Ishikawa (cell line): ENCODE results near the gene ZDHHC19.

Experiments
- CEBPB ChIP-seq: IDR thresholded peaks from 2 replicates; pipeline ENCODE4 v1.6.1; 2012
- CREB1 ChIP-seq: IDR thresholded peaks from 2 replicates; pipeline ENCODE4 v1.6.1; 2012; ENCODE audit warnings: low read depth
- EGR1 ChIP-seq: IDR thresholded peaks from 2 replicates; pipeline ENCODE4 v1.6.1; 2012
- EP300 ChIP-seq: IDR thresholded peaks from 2 replicates; pipeline ENCODE4 v1.6.1; 2012; ENCODE audit warnings: borderline replicate concordance
- FOXM1 ChIP-seq: IDR thresholded peaks from 2 replicates; pipeline ENCODE4 v1.6.1; 2012; ENCODE audit warnings: low read depth, borderline replicate concordance
- MAX ChIP-seq: IDR thresholded peaks from 2 replicates; pipeline ENCODE4 v1.6.1; 2012
- NFIC ChIP-seq: IDR thresholded peaks from 2 replicates; pipeline ENCODE4 v1.6.1; 2012
- RAD21 ChIP-seq: IDR thresholded peaks from 2 replicates; pipeline ENCODE4 v1.6.1; 2012; ENCODE audit warnings: low read depth
- REST ChIP-seq: IDR thresholded peaks from 2 replicates; pipeline ENCODE4 v1.6.1; 2012; ENCODE audit warnings: low read depth, mild to moderate bottlenecking
- TAF1 ChIP-seq: IDR thresholded peaks from 2 replicates; pipeline ENCODE4 v1.6.1; 2012; ENCODE audit warnings: low read depth, mild to moderate bottlenecking
- TCF12 ChIP-seq: IDR thresholded peaks from 2 replicates; pipeline ENCODE4 v1.6.1; 2012; ENCODE audit warnings: low read depth
- TEAD4 ChIP-seq: IDR thresholded peaks from 2 replicates; pipeline ENCODE4 v1.6.1; 2012
- YY1 ChIP-seq: IDR thresholded peaks from 2 replicates; pipeline ENCODE4 v1.6.1; 2012; ENCODE audit warnings: low read depth
- ZBTB7A ChIP-seq: IDR thresholded peaks from 2 replicates; pipeline ENCODE4 v1.6.1; 2012; ENCODE audit warnings: low read depth
- TF ChIP-seq, protein P1 (sequence below): IDR thresholded peaks from 2 replicates; pipeline ENCODE4 v1.6.1; 2012

Gene ZDHHC19

DNA sequence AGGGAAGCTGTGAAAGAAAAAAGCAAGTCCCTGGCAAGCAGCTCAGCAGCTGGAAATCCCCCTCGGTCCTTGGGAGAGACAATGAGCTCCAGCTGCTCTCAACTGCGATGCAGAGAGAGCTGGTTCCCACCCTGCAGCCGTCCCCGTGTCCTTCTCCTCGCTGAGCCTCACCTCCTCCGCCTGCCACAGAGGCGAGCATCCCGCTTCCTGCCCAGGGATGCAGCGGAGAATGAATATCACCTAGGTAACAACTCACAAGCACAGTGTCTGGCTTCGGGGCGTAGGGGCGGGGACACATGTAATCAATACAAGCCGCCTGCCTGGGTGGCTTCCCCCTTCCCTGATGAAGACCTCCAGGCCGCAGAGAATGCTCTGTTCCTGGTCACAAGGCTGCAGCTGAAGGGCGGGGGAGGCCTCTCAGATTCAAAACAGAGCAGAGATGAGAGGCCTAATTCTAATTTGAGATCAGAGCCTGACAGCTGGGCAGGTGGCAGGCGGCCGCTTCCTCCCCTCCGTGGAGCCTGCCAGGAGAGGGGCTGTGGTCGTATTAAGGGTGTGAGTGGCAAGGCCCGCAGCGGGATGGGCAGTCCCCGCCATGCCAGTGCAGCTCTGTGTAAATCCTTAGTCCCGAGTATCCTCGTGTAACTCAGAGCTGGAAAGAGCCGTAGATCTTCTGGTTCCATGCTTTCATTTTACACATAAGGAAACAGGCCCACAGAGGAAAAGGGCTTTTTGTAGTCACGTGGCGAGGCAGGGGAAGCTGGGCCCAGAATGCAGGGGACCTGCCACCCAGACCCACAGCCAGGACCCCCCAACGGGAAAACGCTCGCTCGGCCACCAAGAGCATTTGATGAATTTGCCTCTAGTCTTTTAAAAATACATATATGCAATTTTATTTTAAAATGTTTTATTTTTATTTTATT is 24.3 kb downstream of the ZDHHC19 start:
- TF ChIP-seq NFIC (no peak), CREB1 (no peak), CEBPB (no peak), EGR1 (no peak), REST (no peak), ZBTB7A (no peak), EP300 (no peak), TCF12 (no peak), FOXM1 (no peak), YY1 (no peak), TAF1 (no peak), TEAD4 (no peak), MAX (no peak)
- TF ChIP-seq, protein P1, sequence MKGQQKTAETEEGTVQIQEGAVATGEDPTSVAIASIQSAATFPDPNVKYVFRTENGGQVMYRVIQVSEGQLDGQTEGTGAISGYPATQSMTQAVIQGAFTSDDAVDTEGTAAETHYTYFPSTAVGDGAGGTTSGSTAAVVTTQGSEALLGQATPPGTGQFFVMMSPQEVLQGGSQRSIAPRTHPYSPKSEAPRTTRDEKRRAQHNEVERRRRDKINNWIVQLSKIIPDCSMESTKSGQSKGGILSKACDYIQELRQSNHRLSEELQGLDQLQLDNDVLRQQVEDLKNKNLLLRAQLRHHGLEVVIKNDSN: no peak

DNA sequence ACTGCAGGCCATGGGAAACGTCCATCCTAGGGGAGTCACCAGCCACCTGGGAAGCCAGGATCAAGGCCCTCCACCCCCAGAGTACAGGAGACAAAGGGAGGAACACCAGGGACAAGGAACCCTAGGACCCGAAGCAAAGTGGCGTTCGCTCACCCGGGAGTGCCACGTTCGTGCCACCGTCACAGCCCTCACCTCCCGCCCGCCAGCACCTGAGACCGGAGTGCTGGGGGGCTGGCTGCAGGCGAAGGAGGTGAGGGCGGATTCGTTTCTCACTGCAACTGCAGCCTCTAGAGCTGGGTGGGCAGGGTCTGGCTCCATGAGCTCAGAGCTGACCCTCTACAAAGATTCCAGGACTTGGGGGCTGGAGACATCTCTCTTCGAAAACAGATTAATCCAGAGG is 26.3 kb downstream of the ZDHHC19 start:
- TF ChIP-seq ZBTB7A (no peak), TCF12 (no peak), NFIC (no peak), TAF1 (no peak), REST (no peak), CREB1 (no peak), RAD21 (no peak), FOXM1 (no peak), YY1 (no peak), EP300 (no peak), TEAD4 (no peak), EGR1 (no peak), MAX (no peak)
- TF ChIP-seq, protein P1: no peak

DNA sequence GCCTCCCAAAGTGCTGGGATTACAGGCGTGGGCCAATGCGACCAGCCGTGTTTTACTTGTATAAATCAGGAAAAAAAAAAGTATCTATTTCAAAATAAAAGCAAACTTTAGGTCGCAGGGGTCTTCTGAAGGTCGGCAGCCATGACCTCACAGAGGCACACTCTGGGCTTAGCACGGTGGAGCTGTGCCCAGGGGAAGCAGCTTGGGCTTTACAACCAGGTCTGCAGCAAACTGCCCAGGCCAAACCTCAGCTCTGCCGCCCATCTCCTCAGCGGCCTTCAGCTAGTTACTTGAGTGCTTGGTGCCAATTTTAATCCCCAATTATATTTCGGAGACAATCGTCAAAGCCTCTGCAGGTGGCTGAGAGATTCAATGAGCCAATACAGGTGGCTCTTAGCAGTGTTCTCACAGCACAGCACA is 30.1 kb downstream of the ZDHHC19 start:
- TF ChIP-seq TAF1 (no peak), TCF12 (no peak), YY1 (no peak), CREB1 (no peak), RAD21 (no peak), NFIC (no peak), EP300 (no peak), MAX (no peak), EGR1 (no peak), ZBTB7A (no peak), FOXM1 (no peak), CEBPB (no peak), REST (no peak), TEAD4 (no peak)
- TF ChIP-seq, protein P1: no peak
